HepG2 (cell line): ENCODE data around the gene ANTXR1. TPM values are rescaled to one million over a fixed set of nuclear protein-coding genes. Genes with fewer than 3 reads are reported as not detected.
A peak's percentile ranks its signal among the peaks of the same experiment; 100 is the strongest.

Experiments used
- ATAC-seq: fragments of 200-7000 bp; cut with Tn5 transposase; 3 replicates; pipeline ENCODE4 v1.9.1; 2020; ENCODE audit warnings: mild to moderate bottlenecking, moderate library complexity
- BruUV-seq: library from RNA; stranded (reverse); fragments of 400-500 nt; replicated peaks from 2 replicates; lab custom pipeline; 2021; lab: Mats Ljungman, UMichigan
- CTCF ChIA-PET: fragments of 300-600 bp; formaldehyde crosslinking; extraction: SDS; loops from one replicate; lab custom pipeline; 2021; ENCODE audit warnings: low total read pairs, inconsistent platforms, low intra/inter-chr PET ratio; lab: Yijun Ruan, JAX
- POLR2A ChIA-PET: fragments of 350-600 bp; sonication (Branson Sonifier 250); formaldehyde crosslinking; loops from one replicate; lab custom pipeline; 2020; ENCODE audit warnings: antibody characterized with exemption, inconsistent platforms; lab: Yijun Ruan, JAX
- DNase-seq: peaks from one replicate; pipeline ENCODE4 v3.0.0-alpha.2; 2015; ENCODE audit warnings: low spot score
- FAIRE-seq: peaks from 3 replicates; lab custom pipeline; 2011; peaks lifted over from hg19 to GRCh38; lab: Jason Lieb, UNC
- H2AFZ ChIP-seq: one replicate; pipeline ENCODE4 v1.6.1; 2011; ENCODE audit warnings: low read length, inconsistent platforms
- H3K27ac ChIP-seq: fragments of 300-600 bp; 3 replicates; pipeline ENCODE4 v1.8.0; 2011; ENCODE audit warnings: mixed run types, mild to moderate bottlenecking, mixed read lengths, low read length, inconsistent platforms; ENCODE audit not compliant: insufficient read depth; ENCODE audit errors: extremely low read length
- H3K27me3 ChIP-seq, 2 experiments: fragments of 200-600 bp in 1 of 2; 2 replicates in 1 of 2; 3 replicates in 1 of 2; pipeline versions ENCODE4 v1.6.0 to v1.8.0; 2011; ENCODE audit warnings: low read length in 2 of 2, mild to moderate bottlenecking in 2 of 2, moderate library complexity in 2 of 2, inconsistent platforms in 1 of 2; ENCODE audit not compliant: insufficient read depth in 2 of 2, control insufficient read depth in 1 of 2
- H3K36me3 ChIP-seq, 2 experiments: fragments of 200-600 bp in 1 of 2; replicated peaks in 1 of 2; 2 replicates in 1 of 2; 3 replicates in 1 of 2; pipeline versions ENCODE4 v1.5.1 to v1.8.0; 2011; ENCODE audit warnings: low read length in 2 of 2, inconsistent platforms in 1 of 2; ENCODE audit not compliant: insufficient read depth in 2 of 2, control insufficient read depth in 1 of 2
- H3K4me1 ChIP-seq: 2 replicates; pipeline ENCODE4 v1.5.1; 2012; ENCODE audit warnings: low read length, inconsistent platforms; ENCODE audit not compliant: insufficient read depth
- H3K4me2 ChIP-seq: 2 replicates; pipeline ENCODE4 v1.6.0; 2011; ENCODE audit warnings: low read depth, low read length, inconsistent platforms
- H3K4me3 ChIP-seq, 3 experiments: fragments of 200-600 bp in 1 of 3; sonication (generic), shearing (Covaris generic) in 1 of 3; replicated peaks in 1 of 3; 2 replicates each; pipeline ENCODE4 v1.5.1; 2011 to 2016; ENCODE audit warnings: low read length in 3 of 3, inconsistent platforms in 2 of 3, low read depth in 2 of 3, mild to moderate bottlenecking in 2 of 3, control low read depth in 1 of 3, mixed read lengths in 1 of 3; ENCODE audit not compliant: insufficient read depth in 1 of 3
- H3K79me2 ChIP-seq: one replicate; pipeline ENCODE4 v1.6.1; 2011; ENCODE audit warnings: low read length, inconsistent platforms; ENCODE audit not compliant: insufficient read depth
- H3K9ac ChIP-seq: 2 replicates; pipeline ENCODE4 v1.6.0; 2011; ENCODE audit warnings: mild to moderate bottlenecking, low read depth, low read length, inconsistent platforms; ENCODE audit not compliant: insufficient read depth
- H3K9me3 ChIP-seq: 2 replicates; pipeline ENCODE4 v1.5.1; 2012; ENCODE audit warnings: mild to moderate bottlenecking, low read length
- H4K20me1 ChIP-seq: 2 replicates; pipeline ENCODE4 v1.6.0; 2011; ENCODE audit warnings: inconsistent platforms, mild to moderate bottlenecking, low read length, moderate library complexity; ENCODE audit not compliant: insufficient read depth
- ATF4 ChIP-seq, 2 experiments: fragments of 450-650 bp in 1 of 2; sonication (generic) in 1 of 2; formaldehyde crosslinking; IDR thresholded peaks; 2 replicates each; pipeline versions ENCODE4 v1.5.0 to v1.8.0; 2020 to 2022; ENCODE audit warnings: mild to moderate bottlenecking in 1 of 2, missing genetic modification reagents in 1 of 2
- CEBPZ ChIP-seq: IDR thresholded peaks from 2 replicates; pipeline ENCODE4 v1.6.1; 2012; ENCODE audit warnings: low read length, improper control_type of control experiment
- ELF3 ChIP-seq: IDR thresholded peaks from 2 replicates; pipeline ENCODE4 v1.6.1; 2016; ENCODE audit warnings: missing genetic modification reagents, missing compliant biosample characterization
- ERF ChIP-seq: IDR thresholded peaks from 2 replicates; pipeline ENCODE4 v1.6.1; 2018; ENCODE audit warnings: missing biosample characterization, missing genetic modification reagents
- IKZF5 ChIP-seq: IDR thresholded peaks from 2 replicates; pipeline ENCODE4 v1.6.1; 2018; ENCODE audit warnings: missing genetic modification reagents, mild to moderate bottlenecking, missing compliant biosample characterization
- KLF11 ChIP-seq: IDR thresholded peaks from 2 replicates; pipeline ENCODE4 v1.6.1; 2016; ENCODE audit warnings: missing compliant biosample characterization
- MEIS1 ChIP-seq: sonication (generic); formaldehyde crosslinking; IDR thresholded peaks from 2 replicates; pipeline ENCODE4 v1.9.0; 2021; ENCODE audit warnings: mild to moderate bottlenecking, missing genetic modification reagents, moderate library complexity, borderline replicate concordance
- NR2F1 ChIP-seq, 2 experiments: fragments of 450-650 bp in 1 of 2; formaldehyde crosslinking in 1 of 2; IDR thresholded peaks; 2 replicates each; pipeline versions ENCODE4 v1.5.0 to v1.6.1; 2016 to 2020; ENCODE audit warnings: mild to moderate bottlenecking in 1 of 2, missing compliant biosample characterization in 1 of 2, missing genetic modification reagents in 1 of 2, moderate library complexity in 1 of 2
- PAX8 ChIP-seq: sonication (generic); formaldehyde crosslinking; IDR thresholded peaks from 2 replicates; pipeline ENCODE4 v1.8.0; 2022; ENCODE audit warnings: mild to moderate bottlenecking, missing genetic modification reagents, borderline replicate concordance
- SAP130 ChIP-seq: IDR thresholded peaks from 2 replicates; pipeline ENCODE4 v1.6.1; 2016; ENCODE audit warnings: low read depth
- SMARCC2 ChIP-seq: fragments of 450-650 bp; IDR thresholded peaks from 2 replicates; pipeline ENCODE4 v1.6.1; 2017; ENCODE audit warnings: antibody characterized with exemption, mild to moderate bottlenecking
- SP2 ChIP-seq: sonication (generic); formaldehyde crosslinking; IDR thresholded peaks from 2 replicates; pipeline ENCODE4 v1.5.1; 2020; ENCODE audit warnings: mild to moderate bottlenecking, missing genetic modification reagents
- STAT5B ChIP-seq: sonication (generic); formaldehyde crosslinking; IDR thresholded peaks from 2 replicates; pipeline ENCODE4 v1.4.0; 2020; ENCODE audit warnings: missing genetic modification reagents
- WIZ ChIP-seq: sonication (generic); formaldehyde crosslinking; IDR thresholded peaks from 2 replicates; pipeline ENCODE4 v1.5.1; 2020; ENCODE audit warnings: mild to moderate bottlenecking, missing genetic modification reagents
- ZBTB20 ChIP-seq: sonication (generic); formaldehyde crosslinking; IDR thresholded peaks from 2 replicates; pipeline ENCODE4 v1.8.1; 2023; ENCODE audit warnings: missing genetic modification reagents, low read depth, mild to moderate bottlenecking, borderline replicate concordance
- ZGPAT ChIP-seq: IDR thresholded peaks from 2 replicates; pipeline ENCODE4 v1.6.1; 2016; ENCODE audit warnings: mild to moderate bottlenecking
- ZNF33B ChIP-seq: sonication (generic); formaldehyde crosslinking; IDR thresholded peaks from 2 replicates; pipeline ENCODE4 v1.5.1; 2020; ENCODE audit warnings: mild to moderate bottlenecking, missing genetic modification reagents
- ZNF382 ChIP-seq: sonication (generic); formaldehyde crosslinking; IDR thresholded peaks from 2 replicates; pipeline ENCODE4 v1.5.0; 2020; ENCODE audit warnings: missing genetic modification reagents, mild to moderate bottlenecking, borderline replicate concordance
- WGBS: methylation state at CpG from one replicate; pipeline ENCODE4 v1.1.6; 2017; ENCODE audit warnings: low lambda C conversion rate; 5-methylcytosine and 5-hydroxymethylcytosine counted together
- in situ Hi-C: cut with HindIII; loops from 2 replicates; pipeline ENCODE4 v1.10.0; 2017; ENCODE audit warnings: low pct_unique_long_range_greater_than_20kb; ENCODE audit not compliant: extremely low pct_ligation_motif_present
- intact Hi-C: fragments of 100-400 bp; cut with micrococcal nuclease; formaldehyde crosslinking; loops from one replicate; pipeline ENCODE4 v1.10.0; 2022; ENCODE audit not compliant: unreplicated experiment
- polyA plus RNA-seq, 8 experiments: library from polyadenylated mRNA; depleted of rRNA in 3 of 8; stranded (reverse) in 7 of 8; unstranded in 1 of 8; fragments of >200 nt; fragmentation: Illumina TruSeq in 4 of 8; extraction: Trizol in 4 of 8; gene quantifications; 2 replicates each; pipeline versions ENCODE4 v1.2.1 to v1.2.3, GENCODE V29; 2011 to 2016; ENCODE audit warnings: low read depth in 4 of 8, missing spikeins in 1 of 8, mixed read lengths in 1 of 8; ENCODE audit not compliant: insufficient read depth in 1 of 8
- total RNA-seq, 5 experiments: library from RNA; depleted of rRNA; stranded (reverse); fragments of >200 nt; fragmentation: Illumina TruSeq; extraction: Trizol; gene quantifications; 2 replicates each; pipeline ENCODE4 v1.2.3, GENCODE V29; 2016; ENCODE audit warnings: low read depth in 1 of 5

The ANTXR1 gene
- total and polyA plus RNA-seq, 2 of the 13 experiments (the other 11 are each of a cell fraction or from before 2014, with no cell fraction given), result 4.5 to 12.7 TPM

GRCh38 chr2:69046221-69046662, 33.3 kb downstream of the ANTXR1 start (continued):
- TF ChIP-seq MEIS1 (CRISPR knock-in tag), result no peak
- no peak for TF ChIP-seq ZNF33B (CRISPR knock-in tag)
- TF ChIP-seq IKZF5 (CRISPR knock-in tag), result peak; percentile 56; the same call in 1 of the 2 replicates
- peak; percentile 92 to 96 for TF ChIP-seq NR2F1 (CRISPR knock-in tag; IDR thresholded peaks at IDR 0.05)
- TF ChIP-seq WIZ (CRISPR knock-in tag), result no peak
- peak; percentile 69 for TF ChIP-seq ZGPAT (CRISPR knock-in tag)
- TF ChIP-seq ERF (CRISPR knock-in tag), result peak; percentile 62; the same call in 1 of the 2 replicates
- no peak for TF ChIP-seq STAT5B (CRISPR knock-in tag)
- TF ChIP-seq SAP130 (CRISPR knock-in tag), result peak; percentile 61; the same call in 1 of the 2 replicates

GRCh38 chr2:69047625-69048145, 34.7 kb downstream of the ANTXR1 start:
- no peaks in the 10 kb centered on the region for H3K9me3 ChIP-seq
- H3K4me1 ChIP-seq, result peaks cover 26% of the 10 kb centered on the region
- H4K20me1 ChIP-seq, result no peaks in the 10 kb centered on the region
- ATAC-seq, result no peak
- no peaks in the 10 kb centered on the region for H3K79me2 ChIP-seq
- no peaks in the 10 kb centered on the region for H3K27me3 ChIP-seq
- no peak overlapping the region for H2AFZ ChIP-seq
- BruUV-seq, result no TSS peak
- no peak overlapping the region for H3K9ac ChIP-seq
- intact Hi-C loops (no loop called here), in situ Hi-C loops (no loop called here)
- H3K4me3 ChIP-seq, result no peak overlapping the region
- WGBS, result 78% methylated on average over 1 of the region's 1 CpG
- H3K27ac ChIP-seq, result no peak overlapping the region
- H3K36me3 ChIP-seq, result no peaks in the 10 kb centered on the region; a peak in 1 of 5 replicates
- no peak for FAIRE-seq
- CTCF ChIA-PET, result no interaction called here
- H3K4me2 ChIP-seq, result no peak overlapping the region
- no peak for DNase-seq
- POLR2A ChIA-PET, result no interaction called here
- TF ChIP-seq SP2 (CRISPR knock-in tag) (no peak), ZNF382 (CRISPR knock-in tag) (no peak), ATF4 (CRISPR knock-in tag; IDR thresholded peaks at IDR 0.05) (no peak), SMARCC2 (no peak), KLF11 (CRISPR knock-in tag) (no peak), CEBPZ (no peak), ELF3 (no peak), ZBTB20 (CRISPR knock-in tag) (no peak), PAX8 (no peak)
